IMR-90 (cell line): ENCODE results near the gene PPP1R13L. TPM values are rescaled to one million over a fixed set of nuclear protein-coding genes. Genes with fewer than 3 reads are reported as not detected.
A peak's percentile ranks its signal among the peaks of the same experiment; 100 is the strongest.

ENCODE experiments used
- ATAC-seq: fragments of 200-7000 bp; cut with Tn5 transposase; 2 replicates; pipeline ENCODE4 v1.9.1; 2020; ENCODE audit warnings: low read depth, mild to moderate bottlenecking, moderate library complexity
- BruUV-seq: library from RNA; stranded (reverse); fragments of 400-500 nt; replicated peaks from 2 replicates; lab custom pipeline; 2021; lab: Mats Ljungman, UMichigan
- CTCF ChIA-PET: fragments of 300-600 bp; formaldehyde crosslinking; extraction: SDS; loops from one replicate; lab custom pipeline; 2021; ENCODE audit warnings: antibody characterized with exemption; lab: Yijun Ruan, JAX
- POLR2A ChIA-PET: fragments of 300-600 bp; sonication (Branson Sonifier 250); formaldehyde crosslinking; loops from one replicate; lab custom pipeline; 2022; ENCODE audit warnings: antibody characterized with exemption; ENCODE audit not compliant: unreplicated experiment; lab: Charles Lee
- DNase-seq: peaks from one replicate; pipeline ENCODE4 v3.0.0; 2013
- H2AFZ ChIP-seq: replicated peaks from 2 replicates; pipeline ENCODE3; 2013; ENCODE audit warnings: low read length, mild to moderate bottlenecking; ENCODE audit not compliant: poor library complexity
- H2AK5ac ChIP-seq: 2 replicates; pipeline ENCODE4 v1.6.1; 2013; ENCODE audit warnings: low read depth, low read length, inconsistent platforms
- H2AK9ac ChIP-seq: replicated peaks from 2 replicates; pipeline ENCODE3; 2013; ENCODE audit warnings: mild to moderate bottlenecking, low read depth, low read length, moderate library complexity; ENCODE audit not compliant: poor library complexity
- H2BK120ac ChIP-seq: 2 replicates; pipeline ENCODE4 v1.6.1; 2013; ENCODE audit warnings: low read depth, low read length, inconsistent platforms
- H2BK15ac ChIP-seq: 3 replicates; pipeline ENCODE4 v1.6.1; 2013; ENCODE audit warnings: low read depth, low read length, inconsistent platforms
- H2BK20ac ChIP-seq: 2 replicates; pipeline ENCODE4 v1.6.1; 2013; ENCODE audit warnings: low read depth, mild to moderate bottlenecking, inconsistent platforms, low read length, moderate library complexity
- H2BK5ac ChIP-seq: 2 replicates; pipeline ENCODE4 v1.6.1; 2013; ENCODE audit warnings: mild to moderate bottlenecking, low read depth, low read length, inconsistent platforms; ENCODE audit not compliant: poor library complexity, severe bottlenecking
- H3K14ac ChIP-seq: replicated peaks from 2 replicates; pipeline ENCODE4 v1.6.1; 2013; ENCODE audit warnings: low read depth, low read length, inconsistent platforms
- H3K18ac ChIP-seq: 2 replicates; pipeline ENCODE4 v1.6.1; 2013; ENCODE audit warnings: low read depth, low read length, control low read depth
- H3K23ac ChIP-seq: 2 replicates; pipeline ENCODE4 v1.6.1; 2013; ENCODE audit warnings: low read depth, low read length, inconsistent platforms
- H3K27ac ChIP-seq: 2 replicates; pipeline ENCODE4 v1.5.1; 2013; ENCODE audit warnings: mild to moderate bottlenecking, control low read depth, low read length; ENCODE audit not compliant: insufficient read depth
- H3K27me3 ChIP-seq: 2 replicates; pipeline ENCODE4 v1.6.1; 2013; ENCODE audit warnings: low read length; ENCODE audit not compliant: control insufficient read depth, insufficient read depth
- H3K36me3 ChIP-seq: 2 replicates; pipeline ENCODE4 v1.6.1; 2013; ENCODE audit warnings: low read length, mixed read lengths; ENCODE audit not compliant: control insufficient read depth, insufficient read depth
- H3K4ac ChIP-seq: 2 replicates; pipeline ENCODE4 v1.6.1; 2013; ENCODE audit warnings: low read depth, low read length, inconsistent platforms
- H3K4me1 ChIP-seq: 2 replicates; pipeline ENCODE4 v1.6.1; 2013; ENCODE audit warnings: low read length, mixed read lengths; ENCODE audit not compliant: control insufficient read depth, insufficient read depth
- H3K4me2 ChIP-seq: 2 replicates; pipeline ENCODE4 v1.6.1; 2013; ENCODE audit warnings: low read depth, mild to moderate bottlenecking, control low read depth, low read length, moderate library complexity
- H3K4me3 ChIP-seq: 2 replicates; pipeline ENCODE4 v1.5.1; 2013; ENCODE audit warnings: low read depth, mild to moderate bottlenecking, control low read depth, low read length, moderate library complexity; ENCODE audit not compliant: insufficient read depth
- H3K56ac ChIP-seq: 2 replicates; pipeline ENCODE4 v1.6.1; 2013; ENCODE audit warnings: low read length, inconsistent platforms; ENCODE audit not compliant: insufficient read depth; ENCODE audit errors: extremely low read depth
- H3K79me1 ChIP-seq, 2 experiments: 2 replicates each; pipeline ENCODE4 v1.6.1; 2013; ENCODE audit warnings: low read length in 2 of 2, inconsistent platforms in 1 of 2, low read depth in 1 of 2
- H3K9ac ChIP-seq: 2 replicates; pipeline ENCODE4 v1.6.1; 2013; ENCODE audit warnings: low read depth, low read length, control low read depth
- H3K9me1 ChIP-seq: 2 replicates; pipeline ENCODE4 v1.6.1; 2013; ENCODE audit warnings: low read length, inconsistent platforms; ENCODE audit not compliant: insufficient read depth
- H3K9me3 ChIP-seq: 2 replicates; pipeline ENCODE4 v1.6.1; 2013; ENCODE audit warnings: low read length; ENCODE audit not compliant: control insufficient read depth, insufficient read depth
- H4K20me1 ChIP-seq: 2 replicates; pipeline ENCODE4 v1.6.1; 2013; ENCODE audit warnings: low read length, inconsistent platforms; ENCODE audit not compliant: insufficient read depth
- H4K5ac ChIP-seq: 2 replicates; pipeline ENCODE4 v1.6.1; 2013; ENCODE audit warnings: mild to moderate bottlenecking, low read depth, low read length, control low read depth
- H4K8ac ChIP-seq, 2 experiments: 2 replicates each; pipeline ENCODE4 v1.6.1; 2013; ENCODE audit warnings: low read depth in 2 of 2, low read length in 2 of 2, control low read depth in 1 of 2, inconsistent platforms in 1 of 2
- H4K91ac ChIP-seq: 2 replicates; pipeline ENCODE4 v1.6.1; 2013; ENCODE audit warnings: low read depth, low read length, inconsistent platforms; ENCODE audit not compliant: insufficient read depth
- BHLHE40 ChIP-seq: fragments of 150-350 bp; IDR thresholded peaks from 2 replicates; pipeline ENCODE4 v1.6.1; 2016; ENCODE audit warnings: mild to moderate bottlenecking, low read depth, low read length
- MAFK ChIP-seq: IDR thresholded peaks from 2 replicates; pipeline ENCODE4 v1.6.1; 2012; ENCODE audit warnings: low read depth, low read length, improper control_type of control experiment
- WGBS, 2 experiments: methylation state at CpG; one replicate each; pipeline versions ENCODE4 v1.1.5 to v1.1.7; 2013; ENCODE audit warnings: missing lambda C conversion rate in 2 of 2; ENCODE audit not compliant: insufficient read length in 1 of 2; ENCODE audit errors: extremely low coverage in 2 of 2; 5-methylcytosine and 5-hydroxymethylcytosine counted together
- dilution Hi-C: fragments of 300-500 bp; cut with HindIII; formaldehyde crosslinking; loops from one replicate; pipeline ENCODE4 v1.14.3; 2018; ENCODE audit warnings: low sequenced_read_pairs; ENCODE audit not compliant: unreplicated experiment
- in situ Hi-C: fragments of 300-500 bp; cut with MboI; formaldehyde crosslinking; loops from 3 replicates; pipeline ENCODE4 v1.14.3; 2019; ENCODE audit warnings: low sequenced_read_pairs, inconsistent platforms, mixed read lengths
- intact Hi-C: fragments of 100-400 bp; cut with micrococcal nuclease; formaldehyde crosslinking; loops from 2 replicates; pipeline ENCODE4 v1.10.0; 2022
- polyA plus RNA-seq, 3 experiments: library from polyadenylated mRNA; depleted of rRNA; stranded (reverse); fragments of >200 nt; gene quantifications; 2 replicates each; pipeline ENCODE4 v1.2.3, GENCODE V29; 2012; ENCODE audit warnings: low replicate concordance in 1 of 3
- total RNA-seq: library from RNA; depleted of rRNA; stranded (reverse); fragments of >200 nt; gene quantifications from 2 replicates; pipeline ENCODE4 v1.2.3, GENCODE V29; 2012

PPP1R13L gene
- total and polyA plus RNA-seq, 2 of the 4 experiments (the other 2 are of a cell fraction), result 3.0 to 13.3 TPM

GRCh38 chr19:45356760-45357444, 48.0 kb downstream of the PPP1R13L start:
- no peak overlapping the region for H3K9ac ChIP-seq
- no peaks in the 10 kb centered on the region for H3K4me1 ChIP-seq
- H3K14ac ChIP-seq, result no peak overlapping the region
- no peak overlapping the region for H3K4me2 ChIP-seq
- H3K9me3 ChIP-seq, result no peaks in the 10 kb centered on the region
- no peak overlapping the region for H3K4ac ChIP-seq
- dilution Hi-C loops (no loop called here), intact Hi-C loops (no loop called here), in situ Hi-C loops (no loop called here)
- H3K36me3 ChIP-seq, result peaks cover 54% of the 10 kb centered on the region
- ChIA-PET CTCF (no interaction called here), POLR2A (no interaction called here)
- H2BK15ac ChIP-seq, result no peak overlapping the region
- WGBS, 2 experiments, result 92% methylated on average over 6 of the region's 20 CpGs; no CpG with 5 or more reads in 1 of the 2 experiments
- no peak overlapping the region for H3K4me3 ChIP-seq
- no peak overlapping the region for H2AFZ ChIP-seq
- peaks cover 3 to 10% of the 10 kb centered on the region in 2 experiments; a peak in 2 of 4 replicates for H3K79me1 ChIP-seq
- H3K27ac ChIP-seq, result no peak overlapping the region
- peaks cover 7% of the 10 kb centered on the region; the same call in 1 of the 2 replicates for H4K20me1 ChIP-seq
- H2AK9ac ChIP-seq, result no peak overlapping the region
- H3K23ac ChIP-seq, result no peak overlapping the region
- no peak overlapping the region for H3K18ac ChIP-seq
- H4K91ac ChIP-seq, result no peak overlapping the region
- H2AK5ac ChIP-seq, result no peak overlapping the region
- TF ChIP-seq BHLHE40, result no peak
- TF ChIP-seq MAFK, result peak; percentile 55; the same call in 1 of the 2 replicates
- DNase-seq, result no peak
- H2BK20ac ChIP-seq, result no peak overlapping the region
- H4K8ac ChIP-seq, result no peak overlapping the region
- no peak overlapping the region for H2BK5ac ChIP-seq
- no peak overlapping the region for H2BK120ac ChIP-seq
- H3K9me1 ChIP-seq, result no peaks in the 10 kb centered on the region
- H4K5ac ChIP-seq, result no peak overlapping the region
- no TSS peak for BruUV-seq
- no peak for ATAC-seq
- H3K56ac ChIP-seq, result no peak overlapping the region
- H3K27me3 ChIP-seq, result no peaks in the 10 kb centered on the region
